Ishikawa (cell line): ENCODE data around the gene LRPAP1.

Source experiments
- CEBPB ChIP-seq: IDR thresholded peaks from 2 replicates; pipeline ENCODE4 v1.6.1; 2012
- CREB1 ChIP-seq: IDR thresholded peaks from 2 replicates; pipeline ENCODE4 v1.6.1; 2012; ENCODE audit warnings: low read depth
- EP300 ChIP-seq: IDR thresholded peaks from 2 replicates; pipeline ENCODE4 v1.6.1; 2012; ENCODE audit warnings: borderline replicate concordance
- FOXM1 ChIP-seq: IDR thresholded peaks from 2 replicates; pipeline ENCODE4 v1.6.1; 2012; ENCODE audit warnings: low read depth, borderline replicate concordance
- MAX ChIP-seq: IDR thresholded peaks from 2 replicates; pipeline ENCODE4 v1.6.1; 2012
- RAD21 ChIP-seq: IDR thresholded peaks from 2 replicates; pipeline ENCODE4 v1.6.1; 2012; ENCODE audit warnings: low read depth
- REST ChIP-seq: IDR thresholded peaks from 2 replicates; pipeline ENCODE4 v1.6.1; 2012; ENCODE audit warnings: low read depth, mild to moderate bottlenecking
- TAF1 ChIP-seq: IDR thresholded peaks from 2 replicates; pipeline ENCODE4 v1.6.1; 2012; ENCODE audit warnings: low read depth, mild to moderate bottlenecking
- TCF12 ChIP-seq: IDR thresholded peaks from 2 replicates; pipeline ENCODE4 v1.6.1; 2012; ENCODE audit warnings: low read depth
- TEAD4 ChIP-seq: IDR thresholded peaks from 2 replicates; pipeline ENCODE4 v1.6.1; 2012
- YY1 ChIP-seq: IDR thresholded peaks from 2 replicates; pipeline ENCODE4 v1.6.1; 2012; ENCODE audit warnings: low read depth

- TF ChIP-seq EP300 (no peak), MAX (no peak), FOXM1 (no peak), TAF1 (no peak), REST (no peak), CREB1 (no peak), TCF12 (no peak), YY1 (no peak), RAD21 (no peak), TEAD4 (no peak), CEBPB (no peak)
These were observed 40.4 kb downstream of the LRPAP1 start for GRCh38 chr4:3491681-3492405.
